ENCODE results near the gene GPR26. TPM values are rescaled to one million over a fixed set of nuclear protein-coding genes. Genes with fewer than 3 reads are reported as not detected.

The GPR26 gene
- total and polyA plus RNA-seq, 2 donors, result 0.02 to 0.09 TPM

- DNase-seq (ENCODE audit: low read depth in 6 of 9, low spot score in 9 of 9), result no peak
- 96% methylated on average over 3 of the region's 3 CpGs for WGBS
- Histone ChIP-seq H3K27ac (ENCODE audit: low read depth in 1 of 2, low read length in 1 of 2) (no peak overlapping the region), H3K9me3 (ENCODE audit: control insufficient read depth in 2 of 2, insufficient read depth in 1 of 2, low read length in 1 of 2) (no peaks in the 10 kb centered on the region), H3K4me3 (ENCODE audit: low read length in 2 of 2) (no peak overlapping the region), H3K27me3 (ENCODE audit: control insufficient read depth in 2 of 2, insufficient read depth in 1 of 2, low read length in 1 of 2) (no peaks in the 10 kb centered on the region), H3K36me3 (ENCODE audit: control insufficient read depth in 2 of 2, insufficient read depth in 2 of 2, low read length in 1 of 2) (no peaks in the 10 kb centered on the region), H3K4me1 (ENCODE audit: control insufficient read depth in 2 of 2, insufficient read depth in 2 of 2, low read length in 2 of 2) (no peaks in the 10 kb centered on the region)
Observed at GRCh38 chr10:123633106-123633505, 33.0 kb upstream of the GPR26 start.

GRCh38 chr10:123633636-123634035 is 32.5 kb upstream of the GPR26 start:
- no peaks in the 10 kb centered on the region for H3K36me3 ChIP-seq (ENCODE audit: control insufficient read depth in 2 of 2, insufficient read depth in 2 of 2, low read length in 1 of 2)
- no peaks in the 10 kb centered on the region for H3K27me3 ChIP-seq (ENCODE audit: control insufficient read depth in 2 of 2, insufficient read depth in 1 of 2, low read length in 1 of 2)
- 72% methylated on average over 5 of the region's 5 CpGs for WGBS
- no peak for DNase-seq (ENCODE audit: low read depth in 6 of 9, low spot score in 9 of 9)
- no peak overlapping the region for H3K4me3 ChIP-seq (ENCODE audit: low read length in 2 of 2)
- no peaks in the 10 kb centered on the region for H3K4me1 ChIP-seq (ENCODE audit: control insufficient read depth in 2 of 2, insufficient read depth in 2 of 2, low read length in 2 of 2)
- H3K9me3 ChIP-seq (ENCODE audit: control insufficient read depth in 2 of 2, insufficient read depth in 1 of 2, low read length in 1 of 2), result no peaks in the 10 kb centered on the region
- H3K27ac ChIP-seq (ENCODE audit: low read depth in 1 of 2, low read length in 1 of 2), result no peak overlapping the region

GRCh38 chr10:123634221-123634620 is 31.9 kb upstream of the GPR26 start:
- Histone ChIP-seq H3K4me1 (ENCODE audit: control insufficient read depth in 2 of 2, insufficient read depth in 2 of 2, low read length in 2 of 2) (no peaks in the 10 kb centered on the region), H3K4me3 (ENCODE audit: low read length in 2 of 2) (no peak overlapping the region), H3K36me3 (ENCODE audit: control insufficient read depth in 2 of 2, insufficient read depth in 2 of 2, low read length in 1 of 2) (no peaks in the 10 kb centered on the region), H3K27me3 (ENCODE audit: control insufficient read depth in 2 of 2, insufficient read depth in 1 of 2, low read length in 1 of 2) (no peaks in the 10 kb centered on the region), H3K27ac (ENCODE audit: low read depth in 1 of 2, low read length in 1 of 2) (no peak overlapping the region), H3K9me3 (ENCODE audit: control insufficient read depth in 2 of 2, insufficient read depth in 1 of 2, low read length in 1 of 2) (no peaks in the 10 kb centered on the region)
- WGBS, result 94% methylated on average over 6 of the region's 6 CpGs
- DNase-seq (ENCODE audit: low read depth in 6 of 9, low spot score in 9 of 9), result no peak

- no peak for DNase-seq (ENCODE audit: low read depth in 6 of 9, low spot score in 9 of 9)
- 91% methylated on average over 5 of the region's 5 CpGs for WGBS
- no peaks in the 10 kb centered on the region for H3K27me3 ChIP-seq (ENCODE audit: control insufficient read depth in 2 of 2, insufficient read depth in 1 of 2, low read length in 1 of 2)
Observed at GRCh38 chr10:123635131-123635530, 31.0 kb upstream of the GPR26 start.

GRCh38 chr10:123635745-123636144 is 30.4 kb upstream of the GPR26 start:
- Histone ChIP-seq H3K27me3 (ENCODE audit: control insufficient read depth in 2 of 2, insufficient read depth in 1 of 2, low read length in 1 of 2) (no peaks in the 10 kb centered on the region), H3K36me3 (ENCODE audit: control insufficient read depth in 2 of 2, insufficient read depth in 2 of 2, low read length in 1 of 2) (no peaks in the 10 kb centered on the region), H3K27ac (ENCODE audit: low read depth in 1 of 2, low read length in 1 of 2) (no peak overlapping the region), H3K4me1 (ENCODE audit: control insufficient read depth in 2 of 2, insufficient read depth in 2 of 2, low read length in 2 of 2) (no peaks in the 10 kb centered on the region), H3K4me3 (ENCODE audit: low read length in 2 of 2) (no peak overlapping the region), H3K9me3 (ENCODE audit: control insufficient read depth in 2 of 2, insufficient read depth in 1 of 2, low read length in 1 of 2) (no peaks in the 10 kb centered on the region)
- 42% methylated on average over 2 of the region's 2 CpGs for WGBS
- DNase-seq (ENCODE audit: low read depth in 6 of 9, low spot score in 9 of 9), result no peak

More at GRCh38 chr10:123635131-123635530, 31.0 kb upstream of the GPR26 start:
- H3K36me3 ChIP-seq (ENCODE audit: control insufficient read depth in 2 of 2, insufficient read depth in 2 of 2, low read length in 1 of 2), result no peaks in the 10 kb centered on the region
- H3K4me3 ChIP-seq (ENCODE audit: low read length in 2 of 2), result no peak overlapping the region
- H3K4me1 ChIP-seq (ENCODE audit: control insufficient read depth in 2 of 2, insufficient read depth in 2 of 2, low read length in 2 of 2), result no peaks in the 10 kb centered on the region
- H3K27ac ChIP-seq (ENCODE audit: low read depth in 1 of 2, low read length in 1 of 2), result no peak overlapping the region
- H3K9me3 ChIP-seq (ENCODE audit: control insufficient read depth in 2 of 2, insufficient read depth in 1 of 2, low read length in 1 of 2), result no peaks in the 10 kb centered on the region

- no peaks in the 10 kb centered on the region for H3K4me1 ChIP-seq (ENCODE audit: control insufficient read depth in 2 of 2, insufficient read depth in 2 of 2, low read length in 2 of 2)
Observed at GRCh38 chr10:123636598-123637325, 29.4 kb upstream of the GPR26 start.

GRCh38 chr10:123637326-123637880 is 28.8 kb upstream of the GPR26 start:
- Histone ChIP-seq H3K4me3 (ENCODE audit: low read length in 2 of 2) (no peak overlapping the region), H3K36me3 (ENCODE audit: control insufficient read depth in 2 of 2, insufficient read depth in 2 of 2, low read length in 1 of 2) (no peaks in the 10 kb centered on the region), H3K27me3 (ENCODE audit: control insufficient read depth in 2 of 2, insufficient read depth in 1 of 2, low read length in 1 of 2) (no peaks in the 10 kb centered on the region), H3K27ac (ENCODE audit: low read depth in 1 of 2, low read length in 1 of 2) (no peak overlapping the region), H3K9me3 (ENCODE audit: control insufficient read depth in 2 of 2, insufficient read depth in 1 of 2, low read length in 1 of 2) (no peaks in the 10 kb centered on the region), H3K4me1 (ENCODE audit: control insufficient read depth in 2 of 2, insufficient read depth in 2 of 2, low read length in 2 of 2) (no peaks in the 10 kb centered on the region)
- WGBS, result 67% methylated on average over 6 of the region's 6 CpGs
- no peak for DNase-seq (ENCODE audit: low read depth in 6 of 9, low spot score in 9 of 9)

More at GRCh38 chr10:123636598-123637325, 29.4 kb upstream of the GPR26 start:
- 95% methylated on average over 8 of the region's 8 CpGs for WGBS
- Histone ChIP-seq H3K27ac (ENCODE audit: low read depth in 1 of 2, low read length in 1 of 2) (no peak overlapping the region), H3K9me3 (ENCODE audit: control insufficient read depth in 2 of 2, insufficient read depth in 1 of 2, low read length in 1 of 2) (no peaks in the 10 kb centered on the region), H3K36me3 (ENCODE audit: control insufficient read depth in 2 of 2, insufficient read depth in 2 of 2, low read length in 1 of 2) (no peaks in the 10 kb centered on the region), H3K4me3 (ENCODE audit: low read length in 2 of 2) (no peak overlapping the region), H3K27me3 (ENCODE audit: control insufficient read depth in 2 of 2, insufficient read depth in 1 of 2, low read length in 1 of 2) (no peaks in the 10 kb centered on the region)
- DNase-seq (ENCODE audit: low read depth in 6 of 9, low spot score in 9 of 9), result no peak

- Histone ChIP-seq H3K27me3 (ENCODE audit: control insufficient read depth in 2 of 2, insufficient read depth in 1 of 2, low read length in 1 of 2) (no peaks in the 10 kb centered on the region), H3K4me3 (ENCODE audit: low read length in 2 of 2) (no peak overlapping the region), H3K4me1 (ENCODE audit: control insufficient read depth in 2 of 2, insufficient read depth in 2 of 2, low read length in 2 of 2) (no peaks in the 10 kb centered on the region), H3K27ac (ENCODE audit: low read depth in 1 of 2, low read length in 1 of 2) (no peak overlapping the region), H3K36me3 (ENCODE audit: control insufficient read depth in 2 of 2, insufficient read depth in 2 of 2, low read length in 1 of 2) (no peaks in the 10 kb centered on the region), H3K9me3 (ENCODE audit: control insufficient read depth in 2 of 2, insufficient read depth in 1 of 2, low read length in 1 of 2) (no peaks in the 10 kb centered on the region)
- DNase-seq (ENCODE audit: low read depth in 6 of 9, low spot score in 9 of 9), result no peak
- 75% methylated on average over 3 of the region's 3 CpGs for WGBS
Observed at GRCh38 chr10:123639131-123639530, 27.0 kb upstream of the GPR26 start.

- Histone ChIP-seq H3K4me1 (ENCODE audit: control insufficient read depth in 2 of 2, insufficient read depth in 2 of 2, low read length in 2 of 2) (no peaks in the 10 kb centered on the region), H3K27ac (ENCODE audit: low read depth in 1 of 2, low read length in 1 of 2) (no peak overlapping the region), H3K36me3 (ENCODE audit: control insufficient read depth in 2 of 2, insufficient read depth in 2 of 2, low read length in 1 of 2) (no peaks in the 10 kb centered on the region), H3K27me3 (ENCODE audit: control insufficient read depth in 2 of 2, insufficient read depth in 1 of 2, low read length in 1 of 2) (no peaks in the 10 kb centered on the region), H3K9me3 (ENCODE audit: control insufficient read depth in 2 of 2, insufficient read depth in 1 of 2, low read length in 1 of 2) (no peaks in the 10 kb centered on the region), H3K4me3 (ENCODE audit: low read length in 2 of 2) (no peak overlapping the region)
- 66% methylated on average over 3 of the region's 3 CpGs for WGBS
- no peak for DNase-seq (ENCODE audit: low read depth in 6 of 9, low spot score in 9 of 9)
Observed at GRCh38 chr10:123640016-123640535, 26.1 kb upstream of the GPR26 start.
